Right atrium auricular region (tissue), 2 donors: ENCODE measurements around the gene ACBD4. TPM values are rescaled to one million over a fixed set of nuclear protein-coding genes. Genes with fewer than 3 reads are reported as not detected.

Experiments used
- DNase-seq: peaks from one replicate; pipeline ENCODE4 v3.0.0-alpha.2; 2019; ENCODE audit warnings: low spot score
- H3K27ac ChIP-seq, 2 donors: fragments of 200-600 bp; sonication (generic); 1 replicate in 1 of 2; 2 replicates in 1 of 2; pipeline ENCODE4 v1.5.1; 2016 to 2019
- H3K27me3 ChIP-seq, 2 donors: fragments of 200-600 bp; sonication (generic); one replicate each; pipeline versions ENCODE4 v1.5.1 to v1.6.0; 2017 to 2019
- H3K36me3 ChIP-seq: fragments of 200-600 bp; sonication (generic); one replicate; pipeline ENCODE4 v1.5.1; 2016
- H3K4me1 ChIP-seq, 2 donors: fragments of 200-600 bp; sonication (generic); one replicate each; pipeline versions ENCODE4 v1.5.1 to v1.6.0; 2017 to 2019
- H3K4me3 ChIP-seq, 2 donors: fragments of 200-600 bp; sonication (generic); 1 replicate in 1 of 2; 2 replicates in 1 of 2; pipeline ENCODE4 v1.5.1; 2017 to 2019; ENCODE audit warnings: mild to moderate bottlenecking in 1 of 2, moderate library complexity in 1 of 2
- H3K9me3 ChIP-seq, 2 donors: fragments of 200-600 bp; sonication (generic); one replicate each; pipeline ENCODE4 v1.5.1; 2019
- total RNA-seq, 2 donors: library from RNA; depleted of rRNA; stranded (reverse); fragments of >200 nt; gene quantifications; one replicate each; pipeline ENCODE4 v1.1.0, GENCODE V29; 2016
- TF ChIP-seq, protein P1 (sequence below), 2 donors: fragments of 200-600 bp; sonication (generic); IDR thresholded peaks; one replicate each; pipeline ENCODE4 v1.5.1; 2019; ENCODE audit warnings: antibody characterized with exemption in 2 of 2

Gene ACBD4
- total RNA-seq, 2 donors from 2014 or later: 9.0 to 9.4 TPM

DNA sequence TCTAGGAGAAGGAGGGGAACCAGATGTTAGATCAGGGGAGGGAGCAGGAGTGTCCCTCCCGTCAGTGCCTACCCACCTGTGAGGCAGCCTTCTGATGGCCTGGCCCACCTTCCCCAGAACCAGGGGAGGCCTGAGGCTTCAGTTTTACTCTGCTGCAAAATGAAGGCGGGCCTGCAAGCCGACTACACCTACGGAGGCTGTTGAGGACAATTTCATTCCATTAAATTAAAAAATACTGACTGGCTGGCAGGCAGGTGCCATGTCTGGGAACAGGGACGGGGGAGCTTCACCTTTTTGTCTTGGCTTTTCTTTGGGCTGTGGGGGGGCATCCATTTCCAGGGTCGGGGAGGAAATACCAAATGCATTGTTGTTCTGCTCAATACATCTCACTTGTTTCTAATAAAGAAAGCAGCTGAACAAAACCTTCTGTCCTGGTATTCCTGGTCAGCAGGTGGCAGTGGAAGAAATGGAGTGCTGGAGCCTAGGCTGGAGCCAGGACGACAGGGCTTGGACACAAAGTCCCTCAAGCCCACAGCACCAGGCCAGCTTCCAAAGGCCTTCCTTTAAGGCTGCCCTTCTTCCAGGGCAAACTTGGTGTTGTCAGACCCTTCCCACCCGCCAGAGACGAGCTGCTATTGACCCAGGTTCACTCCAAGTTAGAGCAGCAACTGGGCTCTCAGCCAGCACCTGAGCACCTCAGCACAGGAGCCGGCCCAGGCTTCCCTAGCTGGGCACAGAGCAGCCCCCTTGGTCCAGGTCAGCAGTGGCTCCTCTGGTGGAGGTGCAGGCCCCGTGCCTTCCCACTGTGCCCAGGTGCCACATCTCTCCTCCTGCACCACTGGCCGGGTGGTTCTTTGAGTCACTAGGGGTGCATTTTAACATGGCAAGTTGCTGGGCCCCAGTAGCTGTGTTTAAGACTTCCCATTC lies 26.6 kb upstream of the ACBD4 start:
- Histone ChIP-seq H3K36me3 (peaks cover 70% of the 10 kb centered on the region), H3K27ac (peak overlapping the region; percentile 86 to 93), H3K4me3 (no peak overlapping the region), H3K9me3 (no peaks in the 10 kb centered on the region), H3K27me3 (no peaks in the 10 kb centered on the region), H3K4me1 (peaks cover 0 to 78% of the 10 kb centered on the region in 2 donors)
- no peak for DNase-seq
- TF ChIP-seq, protein P1, sequence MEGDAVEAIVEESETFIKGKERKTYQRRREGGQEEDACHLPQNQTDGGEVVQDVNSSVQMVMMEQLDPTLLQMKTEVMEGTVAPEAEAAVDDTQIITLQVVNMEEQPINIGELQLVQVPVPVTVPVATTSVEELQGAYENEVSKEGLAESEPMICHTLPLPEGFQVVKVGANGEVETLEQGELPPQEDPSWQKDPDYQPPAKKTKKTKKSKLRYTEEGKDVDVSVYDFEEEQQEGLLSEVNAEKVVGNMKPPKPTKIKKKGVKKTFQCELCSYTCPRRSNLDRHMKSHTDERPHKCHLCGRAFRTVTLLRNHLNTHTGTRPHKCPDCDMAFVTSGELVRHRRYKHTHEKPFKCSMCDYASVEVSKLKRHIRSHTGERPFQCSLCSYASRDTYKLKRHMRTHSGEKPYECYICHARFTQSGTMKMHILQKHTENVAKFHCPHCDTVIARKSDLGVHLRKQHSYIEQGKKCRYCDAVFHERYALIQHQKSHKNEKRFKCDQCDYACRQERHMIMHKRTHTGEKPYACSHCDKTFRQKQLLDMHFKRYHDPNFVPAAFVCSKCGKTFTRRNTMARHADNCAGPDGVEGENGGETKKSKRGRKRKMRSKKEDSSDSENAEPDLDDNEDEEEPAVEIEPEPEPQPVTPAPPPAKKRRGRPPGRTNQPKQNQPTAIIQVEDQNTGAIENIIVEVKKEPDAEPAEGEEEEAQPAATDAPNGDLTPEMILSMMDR (IDR thresholded peaks at IDR 0.05): peak in 1 of 2 donors; percentile 32

DNA sequence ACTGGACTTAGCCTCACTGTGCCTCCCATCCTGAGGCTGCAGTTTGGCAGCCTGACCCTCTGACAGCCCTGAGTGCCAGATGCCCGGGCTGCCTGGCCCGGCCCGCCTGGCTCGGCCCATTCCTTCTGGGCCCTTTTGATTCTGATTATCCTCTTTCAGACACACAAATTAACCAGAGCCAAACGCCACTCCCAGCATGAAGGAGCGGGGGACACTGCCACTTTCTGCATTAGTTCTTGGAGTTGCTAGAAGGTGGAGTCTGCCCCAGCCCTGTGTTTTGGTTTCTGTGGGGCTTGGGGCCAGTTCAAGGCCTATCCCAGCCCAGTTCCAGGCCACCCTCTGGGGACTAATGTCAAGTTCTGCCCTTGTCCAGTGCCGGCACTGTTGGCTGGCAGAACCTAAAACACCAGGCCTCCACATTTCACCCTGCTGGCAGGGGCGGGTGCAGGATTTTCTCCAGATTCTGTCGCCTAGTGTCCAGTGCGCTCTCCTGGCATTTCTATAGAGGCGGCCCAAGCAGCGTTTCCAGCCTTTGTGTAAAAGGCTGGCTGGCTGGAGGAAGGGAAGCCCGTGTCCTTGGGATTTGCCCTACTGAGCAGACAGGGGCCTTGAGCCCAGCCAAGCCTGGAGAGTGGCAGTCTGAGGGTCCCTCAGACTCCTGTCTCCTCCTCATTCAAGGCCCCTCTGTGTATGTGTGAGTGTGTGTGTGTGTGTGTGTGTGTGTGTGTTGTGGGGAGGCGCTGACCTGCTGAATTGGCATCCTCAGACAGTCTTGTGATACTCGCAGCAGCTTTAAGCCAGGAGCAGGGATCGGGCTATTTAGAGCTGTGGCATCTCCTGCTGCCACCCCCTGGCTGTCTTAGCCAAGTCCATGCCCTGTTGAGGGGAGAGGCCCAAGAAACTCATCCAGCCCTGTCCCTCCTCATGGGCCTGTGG lies 24.5 kb upstream of the ACBD4 start:
- no peak overlapping the region for H3K4me3 ChIP-seq
- H3K36me3 ChIP-seq: peaks cover 59% of the 10 kb centered on the region

DNA sequence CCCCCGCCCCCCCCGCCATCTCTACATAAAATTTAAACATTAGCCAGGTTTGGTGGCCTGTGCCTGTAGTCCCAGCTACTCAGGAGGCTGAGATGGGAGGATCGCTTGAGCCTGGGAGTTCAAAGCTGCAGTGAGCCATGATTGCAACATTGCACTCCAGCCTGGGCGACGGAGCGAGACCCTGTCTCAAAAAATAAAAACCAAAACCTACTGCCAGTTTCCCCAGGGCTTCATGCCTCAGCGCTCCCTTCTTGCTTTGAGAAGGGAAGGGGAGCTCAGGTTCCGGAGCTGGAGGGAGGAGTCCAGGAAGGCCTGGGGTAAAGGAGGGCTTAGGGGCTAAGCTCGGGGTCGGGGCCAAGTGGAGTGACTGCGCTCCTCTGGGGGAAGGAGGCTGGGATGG lies 23.6 kb upstream of the ACBD4 start:
- no peak for DNase-seq
- Histone ChIP-seq H3K9me3 (no peaks in the 10 kb centered on the region), H3K27me3 (no peaks in the 10 kb centered on the region), H3K36me3 (peaks cover 55% of the 10 kb centered on the region), H3K27ac (peak overlapping the region; percentile 86 to 93), H3K4me3 (no peak overlapping the region), H3K4me1 (peaks cover 0 to 53% of the 10 kb centered on the region in 2 donors)
- TF ChIP-seq, protein P1 (IDR thresholded peaks at IDR 0.05): no peak

More for the DNA sequence above, 24.5 kb upstream of the ACBD4 start:
- H3K27ac ChIP-seq: peak overlapping the region; percentile 86 to 93
- H3K4me1 ChIP-seq: peaks cover 0 to 62% of the 10 kb centered on the region in 2 donors
- DNase-seq: no peak
- TF ChIP-seq, protein P1 (IDR thresholded peaks at IDR 0.05): no peak
- no peaks in the 10 kb centered on the region for H3K9me3 ChIP-seq
- no peaks in the 10 kb centered on the region for H3K27me3 ChIP-seq

DNA sequence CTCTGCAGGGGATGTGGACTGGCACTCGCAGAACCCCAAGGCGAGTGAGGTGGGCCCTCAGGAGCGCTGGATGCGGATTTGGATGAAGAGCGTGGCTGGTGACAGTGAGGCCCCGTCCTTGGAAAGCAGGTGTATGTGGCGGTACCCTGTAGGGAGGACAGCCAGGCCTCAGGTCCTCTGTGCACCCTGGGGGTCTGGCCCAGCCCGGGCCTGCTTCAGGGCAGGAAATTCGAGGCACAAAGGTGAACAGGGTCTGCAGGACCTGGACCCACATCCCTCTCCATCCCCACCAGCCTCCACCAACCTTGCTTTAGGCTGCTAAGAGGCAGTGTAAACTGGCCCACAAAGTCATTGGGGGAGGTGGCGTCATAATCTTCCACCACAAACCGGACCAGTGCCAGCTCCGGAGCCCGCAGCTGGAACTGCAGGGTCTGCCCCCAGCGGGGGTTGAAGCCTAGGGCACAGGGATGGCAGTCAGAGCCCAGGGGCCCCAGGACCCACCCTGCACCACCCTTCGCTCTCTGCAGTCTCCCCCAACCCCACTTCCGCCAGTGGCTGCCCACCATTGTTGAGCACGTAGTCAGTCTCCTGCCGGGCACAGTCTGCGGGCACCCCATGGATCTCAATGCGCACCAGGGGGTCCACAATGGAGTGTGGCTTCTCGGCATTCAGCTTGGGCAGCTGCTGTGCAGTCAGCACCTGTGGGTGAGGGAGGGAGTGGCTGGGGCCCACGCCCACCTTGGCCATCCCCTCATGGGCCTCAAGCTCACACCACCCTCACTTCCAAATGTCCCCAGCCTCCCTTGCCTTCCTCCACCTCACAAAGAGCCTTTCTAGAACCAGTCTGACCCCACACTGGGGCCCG lies 22.7 kb upstream of the ACBD4 start:
- peaks cover 55% of the 10 kb centered on the region for H3K36me3 ChIP-seq
- no peaks in the 10 kb centered on the region for H3K27me3 ChIP-seq
- H3K27ac ChIP-seq: peak overlapping the region; percentile 86 to 93
- H3K4me3 ChIP-seq: no peak overlapping the region
- TF ChIP-seq, protein P1 (IDR thresholded peaks at IDR 0.05): no peak
- DNase-seq: no peak
- no peaks in the 10 kb centered on the region for H3K9me3 ChIP-seq
- peaks cover 0 to 44% of the 10 kb centered on the region in 2 donors for H3K4me1 ChIP-seq

DNA sequence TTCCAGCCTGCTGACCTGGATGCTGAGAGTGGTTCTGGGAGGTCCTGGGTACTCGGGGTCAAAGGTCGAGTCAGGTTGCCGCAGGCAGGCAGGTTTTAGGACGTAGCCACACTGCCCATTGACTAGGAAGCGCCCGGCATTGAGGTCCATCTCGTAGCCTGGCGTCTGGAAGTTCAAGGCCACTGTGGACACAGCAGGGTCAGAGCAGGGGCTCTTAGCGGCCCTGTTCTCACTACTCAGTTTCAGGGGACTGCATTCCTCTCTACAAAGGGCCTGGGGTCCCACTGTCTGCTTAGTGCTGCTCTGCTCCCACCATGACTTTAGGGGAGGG lies 22.1 kb upstream of the ACBD4 start:
- Histone ChIP-seq H3K9me3 (no peaks in the 10 kb centered on the region), H3K27ac (peak overlapping the region in 1 of 2 donors; percentile 86), H3K36me3 (peaks cover 55% of the 10 kb centered on the region), H3K4me1 (peaks cover 0 to 38% of the 10 kb centered on the region in 2 donors), H3K27me3 (no peaks in the 10 kb centered on the region), H3K4me3 (no peak overlapping the region)
- no peak for DNase-seq
- TF ChIP-seq, protein P1 (IDR thresholded peaks at IDR 0.05): no peak
